Natural killer cell (primary cell): ENCODE results near the gene LMTK2. TPM values are rescaled to one million over a fixed set of nuclear protein-coding genes. Genes with fewer than 3 reads are reported as not detected.

Source experiments
- ATAC-seq, 3 donors: fragments of 150-1000 bp in 2 of 3; fragments of 200-7000 bp in 1 of 3; cut with Tn5 transposase; 1 replicate in 1 of 3; 2 replicates in 2 of 3; pipeline ENCODE4 v1.10.0; 2021; ENCODE audit warnings: mild to moderate bottlenecking in 2 of 3, moderate library complexity in 2 of 3
- DNase-seq, 2 donors: peaks; one replicate each; pipeline versions ENCODE4 v3.0.0 to v3.0.0-alpha.2; 2013 to 2021; ENCODE audit warnings: mixed read lengths in 1 of 2
- H3K27ac ChIP-seq: one replicate; pipeline ENCODE4 v1.5.1; 2013; ENCODE audit warnings: mild to moderate bottlenecking, low read length
- H3K27me3 ChIP-seq: one replicate; pipeline ENCODE4 v1.6.1; 2013; ENCODE audit warnings: low read length; ENCODE audit not compliant: control insufficient read depth, insufficient read depth
- H3K36me3 ChIP-seq: one replicate; pipeline ENCODE4 v1.6.1; 2013; ENCODE audit warnings: low read length; ENCODE audit not compliant: control insufficient read depth, insufficient read depth
- H3K4me1 ChIP-seq: one replicate; pipeline ENCODE4 v1.6.1; 2013; ENCODE audit warnings: low read length; ENCODE audit not compliant: control insufficient read depth, insufficient read depth
- H3K4me3 ChIP-seq: one replicate; pipeline ENCODE4 v1.5.1; 2013; ENCODE audit warnings: low read length
- H3K9me3 ChIP-seq: one replicate; pipeline ENCODE4 v1.6.1; 2013; ENCODE audit warnings: low read length; ENCODE audit not compliant: control insufficient read depth, insufficient read depth
- H3K27ac Mint-ChIP-seq, 2 donors: one replicate each; pipeline ENCODE4 v1.8.0; 2022; ENCODE audit warnings: mild to moderate bottlenecking in 2 of 2, mixed read lengths in 2 of 2, moderate library complexity in 1 of 2
- H3K27me3 Mint-ChIP-seq, 2 donors: one replicate each; pipeline ENCODE4 v1.8.0; 2022; ENCODE audit warnings: low read depth in 2 of 2, mixed read lengths in 2 of 2
- H3K36me3 Mint-ChIP-seq: one replicate; pipeline ENCODE4 v1.8.0; 2022; ENCODE audit warnings: mixed read lengths
- H3K4me1 Mint-ChIP-seq, 2 donors: one replicate each; pipeline ENCODE4 v1.8.0; 2022; ENCODE audit warnings: mixed read lengths in 2 of 2
- H3K4me3 Mint-ChIP-seq: one replicate; pipeline ENCODE4 v1.8.0; 2022; ENCODE audit warnings: mild to moderate bottlenecking, moderate library complexity, mixed read lengths
- H3K9me3 Mint-ChIP-seq, 2 donors: one replicate each; pipeline ENCODE4 v1.8.0; 2022; ENCODE audit warnings: mixed read lengths in 2 of 2
- CTCF ChIP-seq: fragments of 200-600 bp; IDR thresholded peaks from one replicate; pipeline ENCODE4 v1.8.0; 2022; ENCODE audit warnings: antibody characterized with exemption
- WGBS: methylation state at CpG from one replicate; pipeline ENCODE4 v1.1.7; 2013; ENCODE audit warnings: missing lambda C conversion rate; ENCODE audit not compliant: insufficient coverage; 5-methylcytosine and 5-hydroxymethylcytosine counted together
- intact Hi-C: fragments of 100-400 bp; cut with micrococcal nuclease; formaldehyde crosslinking; loops from one replicate; pipeline ENCODE4 v1.14.2; 2022
- total RNA-seq, 4 donors: library from RNA; stranded (reverse); fragments of 120-200 nt in 1 of 4; gene quantifications; one replicate each; pipeline versions ENCODE4 v1.2.3 to v1.2.4, GENCODE V29; 2013 to 2022

LMTK2 gene
- total RNA-seq, 3 donors from 2014 or later (not counting 1 experiment from before 2014, with no cell fraction given) = 18.7 to 33.9 (median 26.6) TPM

- 70% methylated on average over 6 of the region's 6 CpGs for WGBS
- H3K4me1 Mint-ChIP-seq = peaks cover 18 to 31% of the 10 kb centered on the region in 2 donors
- no peak overlapping the region for H3K4me3 ChIP-seq
- no peak for ATAC-seq
- H3K27ac ChIP-seq = no peak overlapping the region
- H3K4me1 ChIP-seq = peaks cover 4% of the 10 kb centered on the region
- H3K4me3 Mint-ChIP-seq = peak overlapping the region; percentile 95
- no peak for TF ChIP-seq CTCF
- H3K27me3 Mint-ChIP-seq = peaks cover 6 to 10% of the 10 kb centered on the region in 2 donors
- peaks cover 3% of the 10 kb centered on the region for H3K9me3 ChIP-seq
- no peaks in the 10 kb centered on the region for H3K36me3 ChIP-seq
- no peaks in the 10 kb centered on the region for H3K36me3 Mint-ChIP-seq
- H3K9me3 Mint-ChIP-seq = peaks cover 0 to 2% of the 10 kb centered on the region in 2 donors
- no peak for DNase-seq
- intact Hi-C loops = loop anchor here (1.0 to 2.0 kb wide), 3 partner anchors 27 to 85 kb away; no protein-coding TSS in a partner anchor
- H3K27me3 ChIP-seq = peaks cover 2% of the 10 kb centered on the region
- H3K27ac Mint-ChIP-seq = peak overlapping the region; percentile 70 to 97
Measured at GRCh38 chr7:98105942-98106544, 619 bp upstream of the LMTK2 start.

- peak overlapping the region; percentile 75 for H3K4me3 ChIP-seq
- H3K27me3 ChIP-seq = peaks cover under 1% of the 10 kb centered on the region
- Mint-ChIP-seq H3K27me3 (peaks cover 5 to 6% of the 10 kb centered on the region in 2 donors), H3K9me3 (no peaks in the 10 kb centered on the region), H3K4me1 (peaks cover 26 to 42% of the 10 kb centered on the region in 2 donors), H3K27ac (peak overlapping the region; percentile 70 to 97), H3K4me3 (peak overlapping the region; percentile 95), H3K36me3 (no peaks in the 10 kb centered on the region)
- H3K9me3 ChIP-seq = no peaks in the 10 kb centered on the region
- intact Hi-C loops = loop anchor here (2.0 kb wide), 2 partner anchors 25 to 87 kb away; no protein-coding TSS in a partner anchor
- peaks cover 4% of the 10 kb centered on the region for H3K4me1 ChIP-seq
- ATAC-seq (no peak), DNase-seq (peak; percentile 17 to 49)
- TF ChIP-seq CTCF = no peak
- H3K36me3 ChIP-seq = no peaks in the 10 kb centered on the region
- H3K27ac ChIP-seq = no peak overlapping the region
- under 1% methylated on average over 28 of the region's 32 CpGs for WGBS
Measured at GRCh38 chr7:98107313-98107721, 655 bp downstream of the LMTK2 start.

DNA sequence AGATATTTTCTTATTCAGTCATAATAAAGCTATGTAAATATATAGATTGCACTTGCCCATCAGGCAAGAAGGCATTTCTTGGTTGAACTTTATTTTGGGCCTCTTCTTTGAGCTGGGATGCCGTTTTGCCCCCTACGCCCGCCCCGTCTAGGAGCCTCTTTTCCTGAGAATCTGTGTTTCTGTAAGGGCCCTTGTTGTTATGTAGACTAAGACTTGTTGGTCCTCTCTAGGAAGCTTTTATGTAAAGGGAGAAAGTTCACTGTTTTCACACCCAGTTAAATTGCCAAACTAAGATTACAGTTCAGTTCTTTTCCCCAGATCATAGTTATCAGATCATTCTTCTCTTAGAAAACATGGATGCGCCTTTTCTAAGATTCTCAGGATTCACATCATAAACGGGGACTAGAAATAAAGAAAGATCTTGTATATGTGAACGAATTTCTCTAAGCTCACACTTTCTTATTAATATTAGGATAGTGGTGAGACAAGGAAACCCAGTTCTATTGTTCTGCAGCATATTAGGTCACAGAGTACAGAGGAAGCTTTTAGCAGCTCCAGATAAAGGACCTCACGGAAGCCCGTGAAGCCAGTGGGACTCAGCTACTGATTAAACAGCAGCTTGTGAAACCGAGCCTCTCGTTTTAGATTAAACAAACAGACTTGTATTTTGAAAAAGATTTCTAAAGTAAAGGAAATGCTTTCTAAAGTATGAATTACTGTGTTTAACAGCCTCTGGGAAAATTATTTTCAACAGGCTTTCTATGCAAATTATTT, 3.8 kb downstream of the LMTK2 start:
- Histone ChIP-seq H3K27me3 (no peaks in the 10 kb centered on the region), H3K4me1 (peaks cover 4% of the 10 kb centered on the region), H3K4me3 (no peak overlapping the region), H3K36me3 (no peaks in the 10 kb centered on the region), H3K27ac (no peak overlapping the region), H3K9me3 (no peaks in the 10 kb centered on the region)
- WGBS = 87% methylated on average over 8 of the region's 11 CpGs
- DNase-seq (no peak), ATAC-seq (no peak)
- no peak overlapping the region for H3K4me3 Mint-ChIP-seq
- H3K27ac Mint-ChIP-seq = no peak overlapping the region
- TF ChIP-seq CTCF = no peak
- H3K9me3 Mint-ChIP-seq = no peaks in the 10 kb centered on the region
- H3K4me1 Mint-ChIP-seq = peaks cover 48 to 58% of the 10 kb centered on the region in 2 donors
- intact Hi-C loops = no loop called here
- no peaks in the 10 kb centered on the region for H3K27me3 Mint-ChIP-seq
- no peaks in the 10 kb centered on the region for H3K36me3 Mint-ChIP-seq
